ENCODE results near the gene TEAD3.
"Not testable (repeated sequence)": the region's sequence is repeated elsewhere in the genome, so short reads cannot be mapped to it uniquely, and the experiment has no call there.

The TEAD3 gene

DNA sequence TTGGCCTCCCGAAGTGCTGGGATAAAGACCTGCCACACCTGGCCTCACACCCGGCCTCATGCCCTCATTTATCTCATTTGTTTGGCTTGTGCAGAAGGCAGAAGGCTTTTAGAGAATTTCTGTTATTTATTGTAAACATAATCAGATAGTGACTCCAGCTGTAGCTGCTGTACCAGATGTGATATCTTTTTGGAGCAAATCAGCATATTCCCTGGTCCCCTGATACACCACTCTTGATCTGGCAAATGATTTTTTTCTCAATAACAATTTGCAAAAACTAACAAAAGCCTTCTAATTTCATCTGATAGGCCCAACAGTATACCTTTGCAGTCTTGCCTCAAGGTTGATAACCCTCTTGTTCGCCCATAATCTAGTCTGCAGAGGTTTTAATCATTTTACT, 42.3 kb upstream of the TEAD3 start:
- Histone ChIP-seq H2BK15ac (ENCODE audit: low read depth, poor library complexity, severe bottlenecking) (no peak overlapping the region), H3K36me3 (ENCODE audit: control insufficient read depth in 1 of 2, insufficient read depth in 2 of 2, low read depth in 1 of 2, low read length in 2 of 2) (no peaks in the 10 kb centered on the region), H3K9me3 (ENCODE audit: control insufficient read depth, low read length) (peaks cover 9% of the 10 kb centered on the region), H2BK5ac (ENCODE audit: low read depth, low read length, poor library complexity, severe bottlenecking) (no peak overlapping the region), H3K4me2 (ENCODE audit: low read length, poor library complexity, severe bottlenecking) (no peak overlapping the region), H3K9ac (ENCODE audit: low read length) (no peak overlapping the region), H3K23ac (ENCODE audit: low read length in 2 of 2) (no peak overlapping the region), H3K27ac (ENCODE audit: low read length, poor library complexity, severe bottlenecking) (no peak overlapping the region), H3K4me3 (ENCODE audit: insufficient read depth in 1 of 2, low read depth in 1 of 2, low read length in 2 of 2) (no peak overlapping the region), H3K4me1 (ENCODE audit: control insufficient read depth, insufficient read depth, low read depth, low read length) (peaks cover 4% of the 10 kb centered on the region), H3K18ac (ENCODE audit: low read depth in 1 of 2, low read length in 2 of 2) (no peak overlapping the region), H3K79me1 (replicated peaks; ENCODE audit: low read length, poor library complexity, severe bottlenecking) (no peaks in the 10 kb centered on the region), H2BK12ac (ENCODE audit: low read length in 2 of 2) (no peak overlapping the region), H3K4ac (ENCODE audit: low read depth in 1 of 2, low read length in 2 of 2) (no peak overlapping the region), H2AFZ (ENCODE audit: low read depth, low read length) (no peak overlapping the region), H2AK5ac (ENCODE audit: low read length, severe bottlenecking) (no peak overlapping the region), H4K91ac (ENCODE audit: low read length) (no peak overlapping the region), H4K8ac (ENCODE audit: low read length) (no peak overlapping the region), H3K14ac (ENCODE audit: low read length in 2 of 2) (no peak overlapping the region), H3K27me3 (ENCODE audit: control insufficient read depth in 1 of 2, insufficient read depth in 1 of 2, low read length in 2 of 2) (peaks cover 3 to 32% of the 10 kb centered on the region in 2 experiments), H2BK120ac (ENCODE audit: low read depth, low read length) (no peak overlapping the region)
- 65% methylated on average over 3 of the region's 3 CpGs for WGBS
- no peak for DNase-seq

DNA sequence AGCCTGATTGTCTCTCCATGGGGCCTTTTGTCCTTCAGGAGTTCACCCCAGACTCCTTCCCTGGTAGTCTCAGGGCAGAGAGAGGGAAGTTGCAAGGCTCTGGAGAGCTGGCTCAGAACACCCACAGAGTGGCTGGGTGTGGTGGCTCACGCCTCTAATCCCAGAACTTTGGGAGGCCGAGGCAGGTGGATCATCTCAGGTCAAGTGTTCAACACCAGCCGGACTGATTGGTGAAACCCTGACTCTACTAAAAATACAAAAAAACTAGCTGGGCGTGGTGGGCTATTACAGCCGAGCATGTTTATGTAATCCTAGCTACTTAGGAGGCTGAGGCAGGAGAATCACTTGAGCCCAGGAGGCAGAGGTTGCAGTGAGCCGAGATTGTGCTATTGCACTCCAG, 39.0 kb upstream of the TEAD3 start:
- not testable (repeated sequence) for H2BK5ac ChIP-seq (ENCODE audit: low read depth, low read length, poor library complexity, severe bottlenecking); H3K18ac ChIP-seq (ENCODE audit: low read depth in 1 of 2, low read length in 2 of 2); H3K4me3 ChIP-seq (ENCODE audit: insufficient read depth in 1 of 2, low read depth in 1 of 2, low read length in 2 of 2); H2BK120ac ChIP-seq (ENCODE audit: low read depth, low read length); H2AK5ac ChIP-seq (ENCODE audit: low read length, severe bottlenecking); H3K9ac ChIP-seq (ENCODE audit: low read length); DNase-seq; H3K9me3 ChIP-seq (ENCODE audit: control insufficient read depth, low read length); H3K27ac ChIP-seq (ENCODE audit: low read length, poor library complexity, severe bottlenecking); H2BK15ac ChIP-seq (ENCODE audit: low read depth, poor library complexity, severe bottlenecking); H3K36me3 ChIP-seq (ENCODE audit: control insufficient read depth in 1 of 2, insufficient read depth in 2 of 2, low read depth in 1 of 2, low read length in 2 of 2); H3K14ac ChIP-seq (ENCODE audit: low read length in 2 of 2); H3K4me2 ChIP-seq (ENCODE audit: low read length, poor library complexity, severe bottlenecking); H4K8ac ChIP-seq (ENCODE audit: low read length); H3K4ac ChIP-seq (ENCODE audit: low read depth in 1 of 2, low read length in 2 of 2); H2AFZ ChIP-seq (ENCODE audit: low read depth, low read length); H3K79me1 ChIP-seq (replicated peaks; ENCODE audit: low read length, poor library complexity, severe bottlenecking); H3K4me1 ChIP-seq (ENCODE audit: control insufficient read depth, insufficient read depth, low read depth, low read length); H4K91ac ChIP-seq (ENCODE audit: low read length); H3K23ac ChIP-seq (ENCODE audit: low read length in 2 of 2); H2BK12ac ChIP-seq (ENCODE audit: low read length in 2 of 2)
- peaks cover 6 to 39% of the 10 kb centered on the region in 2 experiments for H3K27me3 ChIP-seq (ENCODE audit: control insufficient read depth in 1 of 2, insufficient read depth in 1 of 2, low read length in 2 of 2)
- 83% methylated on average over 4 of the region's 6 CpGs for WGBS

DNA sequence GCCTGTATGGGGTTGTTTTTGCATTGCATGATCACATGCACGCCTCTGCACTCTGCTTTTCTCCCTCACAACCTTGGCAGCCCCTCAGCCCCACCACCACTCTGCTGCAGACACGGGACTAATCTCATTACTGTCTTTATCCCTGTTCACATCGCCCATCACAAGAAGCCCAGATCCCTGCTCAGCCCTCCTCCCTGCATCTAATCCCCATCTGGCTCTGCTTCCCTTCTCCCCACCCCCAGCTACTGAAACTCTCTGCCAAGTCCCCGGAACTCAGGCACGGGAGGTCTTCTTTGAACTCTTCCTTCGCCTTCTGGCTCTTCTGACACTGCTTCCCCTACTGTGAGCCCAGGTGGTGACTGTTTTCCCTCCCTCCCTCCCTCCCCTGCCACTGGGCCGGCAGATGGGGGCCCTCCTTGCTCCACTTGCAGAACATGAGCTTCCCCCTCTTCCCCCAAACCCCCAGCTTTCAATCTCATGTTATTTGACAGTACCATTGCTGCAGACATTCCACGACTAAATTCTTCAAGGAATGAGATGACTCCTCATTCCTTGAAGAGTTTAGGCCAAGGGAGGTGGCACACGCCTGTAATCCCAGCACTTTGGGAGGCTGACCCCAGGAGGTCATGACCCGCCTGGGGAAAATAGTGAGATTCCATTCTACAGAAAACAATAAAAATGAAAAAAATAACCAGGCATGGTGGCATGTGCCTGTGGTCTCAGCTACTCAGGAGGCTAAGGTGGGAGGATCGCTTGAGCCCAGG, 37.7 kb upstream of the TEAD3 start:
- H3K4me1 ChIP-seq (ENCODE audit: control insufficient read depth, insufficient read depth, low read depth, low read length), result peaks cover 5% of the 10 kb centered on the region
- H3K27ac ChIP-seq (ENCODE audit: low read length, poor library complexity, severe bottlenecking), result no peak overlapping the region
- no peak overlapping the region for H2BK5ac ChIP-seq (ENCODE audit: low read depth, low read length, poor library complexity, severe bottlenecking)
- no peak overlapping the region for H3K4me2 ChIP-seq (ENCODE audit: low read length, poor library complexity, severe bottlenecking)
- H2BK12ac ChIP-seq (ENCODE audit: low read length in 2 of 2), result no peak overlapping the region
- DNase-seq, result no peak
- no peak overlapping the region for H3K4ac ChIP-seq (ENCODE audit: low read depth in 1 of 2, low read length in 2 of 2)
- no peak overlapping the region for H2AK5ac ChIP-seq (ENCODE audit: low read length, severe bottlenecking)
- no peak overlapping the region for H3K9ac ChIP-seq (ENCODE audit: low read length)
- H3K4me3 ChIP-seq (ENCODE audit: insufficient read depth in 1 of 2, low read depth in 1 of 2, low read length in 2 of 2), result no peak overlapping the region
- no peak overlapping the region for H3K23ac ChIP-seq (ENCODE audit: low read length in 2 of 2)
- H3K18ac ChIP-seq (ENCODE audit: low read depth in 1 of 2, low read length in 2 of 2), result no peak overlapping the region
- H2BK120ac ChIP-seq (ENCODE audit: low read depth, low read length), result no peak overlapping the region
- no peak overlapping the region for H3K14ac ChIP-seq (ENCODE audit: low read length in 2 of 2)
- H4K8ac ChIP-seq (ENCODE audit: low read length), result no peak overlapping the region
- peaks cover 4% of the 10 kb centered on the region for H3K9me3 ChIP-seq (ENCODE audit: control insufficient read depth, low read length)
- H2AFZ ChIP-seq (ENCODE audit: low read depth, low read length), result no peak overlapping the region
- H3K79me1 ChIP-seq (replicated peaks; ENCODE audit: low read length, poor library complexity, severe bottlenecking), result no peaks in the 10 kb centered on the region
- no peak overlapping the region for H2BK15ac ChIP-seq (ENCODE audit: low read depth, poor library complexity, severe bottlenecking)
- 35% methylated on average over 10 of the region's 11 CpGs for WGBS
- H3K27me3 ChIP-seq (ENCODE audit: control insufficient read depth in 1 of 2, insufficient read depth in 1 of 2, low read length in 2 of 2), result peaks cover 6 to 39% of the 10 kb centered on the region in 2 experiments
- H3K36me3 ChIP-seq (ENCODE audit: control insufficient read depth in 1 of 2, insufficient read depth in 2 of 2, low read depth in 1 of 2, low read length in 2 of 2), result no peaks in the 10 kb centered on the region
- no peak overlapping the region for H4K91ac ChIP-seq (ENCODE audit: low read length)

DNA sequence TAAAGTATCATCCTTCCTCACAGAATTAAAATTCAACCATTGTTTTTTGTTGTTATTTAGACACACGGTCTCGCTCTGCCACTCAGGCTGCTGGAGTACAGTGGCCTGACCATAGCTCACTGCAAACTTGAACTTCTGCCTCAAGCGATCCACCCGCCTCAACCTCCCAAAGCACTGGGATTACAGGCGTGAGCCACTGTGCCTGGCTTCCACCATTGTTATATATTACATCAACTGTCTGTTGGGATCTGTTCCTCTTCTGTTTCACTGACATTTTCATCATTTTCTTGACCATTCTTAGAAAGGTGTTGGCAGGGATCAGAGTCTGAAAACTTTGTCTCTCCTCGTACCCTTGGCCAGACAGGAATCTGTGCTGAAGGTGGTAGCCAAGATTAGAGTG, 37.1 kb upstream of the TEAD3 start:
- Histone ChIP-seq H2BK12ac (ENCODE audit: low read length in 2 of 2) (no peak overlapping the region), H3K36me3 (ENCODE audit: control insufficient read depth in 1 of 2, insufficient read depth in 2 of 2, low read depth in 1 of 2, low read length in 2 of 2) (no peaks in the 10 kb centered on the region), H3K4me3 (ENCODE audit: insufficient read depth in 1 of 2, low read depth in 1 of 2, low read length in 2 of 2) (no peak overlapping the region), H3K27ac (ENCODE audit: low read length, poor library complexity, severe bottlenecking) (no peak overlapping the region), H3K23ac (ENCODE audit: low read length in 2 of 2) (no peak overlapping the region), H3K9ac (ENCODE audit: low read length) (no peak overlapping the region), H2BK5ac (ENCODE audit: low read depth, low read length, poor library complexity, severe bottlenecking) (no peak overlapping the region), H4K91ac (ENCODE audit: low read length) (no peak overlapping the region), H2BK15ac (ENCODE audit: low read depth, poor library complexity, severe bottlenecking) (no peak overlapping the region), H2AFZ (ENCODE audit: low read depth, low read length) (no peak overlapping the region), H3K14ac (ENCODE audit: low read length in 2 of 2) (no peak overlapping the region), H2AK5ac (ENCODE audit: low read length, severe bottlenecking) (no peak overlapping the region), H3K4ac (ENCODE audit: low read depth in 1 of 2, low read length in 2 of 2) (no peak overlapping the region), H3K9me3 (ENCODE audit: control insufficient read depth, low read length) (no peaks in the 10 kb centered on the region), H4K8ac (ENCODE audit: low read length) (no peak overlapping the region), H3K18ac (ENCODE audit: low read depth in 1 of 2, low read length in 2 of 2) (no peak overlapping the region), H3K4me2 (ENCODE audit: low read length, poor library complexity, severe bottlenecking) (no peak overlapping the region), H2BK120ac (ENCODE audit: low read depth, low read length) (no peak overlapping the region), H3K4me1 (ENCODE audit: control insufficient read depth, insufficient read depth, low read depth, low read length) (peaks cover 5% of the 10 kb centered on the region), H3K27me3 (ENCODE audit: control insufficient read depth in 1 of 2, insufficient read depth in 1 of 2, low read length in 2 of 2) (peaks cover 6 to 37% of the 10 kb centered on the region in 2 experiments), H3K79me1 (replicated peaks; ENCODE audit: low read length, poor library complexity, severe bottlenecking) (no peaks in the 10 kb centered on the region)
- no peak for DNase-seq
- 75% methylated on average over 6 of the region's 6 CpGs for WGBS
